Panc1 (cell line): Measurements from ENCODE around the gene FBXL19. TPM values are rescaled to one million over a fixed set of nuclear protein-coding genes. Genes with fewer than 3 reads are reported as not detected.

ENCODE experiments used
- ATAC-seq: fragments of 200-7000 bp; cut with Tn5 transposase; 2 replicates; pipeline ENCODE4 v1.9.1; 2020; ENCODE audit warnings: mild to moderate bottlenecking, moderate library complexity
- BruUV-seq: library from RNA; stranded (reverse); fragments of 400-500 nt; replicated peaks from 2 replicates; lab custom pipeline; 2021; lab: Mats Ljungman, UMichigan
- CTCF ChIA-PET: fragments of 300-600 bp; sonication (Branson Sonifier 250); formaldehyde crosslinking; loops from one replicate; lab custom pipeline; 2022; ENCODE audit warnings: antibody characterized with exemption; lab: Charles Lee
- POLR2A ChIA-PET: fragments of 300-600 bp; sonication (Branson Sonifier 250); formaldehyde crosslinking; loops from one replicate; lab custom pipeline; 2022; ENCODE audit warnings: antibody characterized with exemption; lab: Charles Lee
- DNase-seq: peaks from one replicate; pipeline ENCODE4 v3.0.0-alpha.2; 2010; ENCODE audit warnings: low read depth, low spot score
- H3K27ac ChIP-seq: 2 replicates; pipeline ENCODE4 v1.5.1; 2011; ENCODE audit warnings: mild to moderate bottlenecking, low read length, inconsistent platforms
- H3K27me3 ChIP-seq: fragments of 200-500 bp; sonication (Bioruptor generic); 2 replicates; pipeline ENCODE4 v1.6.0; 2014; ENCODE audit warnings: low read length, inconsistent platforms; ENCODE audit not compliant: control insufficient read depth, insufficient read depth
- H3K36me3 ChIP-seq: fragments of 200-500 bp; sonication (Bioruptor generic); 2 replicates; pipeline ENCODE4 v1.5.1; 2014; ENCODE audit warnings: inconsistent platforms, mild to moderate bottlenecking, low read length, moderate library complexity; ENCODE audit not compliant: control insufficient read depth, insufficient read depth
- H3K4me1 ChIP-seq: 2 replicates; pipeline ENCODE4 v1.5.1; 2011; ENCODE audit warnings: inconsistent platforms, mild to moderate bottlenecking, low read length, moderate library complexity; ENCODE audit not compliant: control insufficient read depth, insufficient read depth
- H3K4me3 ChIP-seq, 2 experiments: 2 replicates each; pipeline ENCODE4 v1.5.1; 2011 to 2012; ENCODE audit warnings: low read depth in 2 of 2, low read length in 2 of 2, mild to moderate bottlenecking in 2 of 2, inconsistent platforms in 1 of 2, moderate library complexity in 1 of 2
- H3K9me3 ChIP-seq: fragments of 200-500 bp; sonication (Bioruptor generic); 2 replicates; pipeline ENCODE4 v1.5.1; 2014; ENCODE audit warnings: low read depth, mild to moderate bottlenecking, inconsistent platforms, low read length, moderate library complexity; ENCODE audit not compliant: control insufficient read depth, insufficient read depth
- POLR2AphosphoS5 ChIP-seq: IDR thresholded peaks from 2 replicates; pipeline ENCODE4 v1.6.1; 2012; ENCODE audit warnings: mild to moderate bottlenecking, low read depth, low read length, moderate library complexity
- SIN3A ChIP-seq: IDR thresholded peaks from 2 replicates; pipeline ENCODE4 v1.6.1; 2012; ENCODE audit warnings: low read depth, mild to moderate bottlenecking, low read length, moderate library complexity, borderline replicate concordance; ENCODE audit not compliant: insufficient read depth
- TCF7L2 ChIP-seq: IDR thresholded peaks from 2 replicates; pipeline ENCODE4 v1.6.1; 2011; ENCODE audit warnings: mild to moderate bottlenecking, low read depth, low read length, inconsistent platforms
- in situ Hi-C: cut with HindIII; loops from 2 replicates; pipeline ENCODE4 v1.10.0; 2016; ENCODE audit warnings: low sequenced_read_pairs, low pct_unique_long_range_greater_than_20kb
- intact Hi-C: fragments of 100-400 bp; cut with micrococcal nuclease; formaldehyde crosslinking; loops from one replicate; pipeline ENCODE4 v1.10.0; 2022; ENCODE audit not compliant: unreplicated experiment
- total RNA-seq: library from RNA; stranded (reverse); gene quantifications from one replicate; pipeline ENCODE4 v1.2.1, GENCODE V29; 2021; ENCODE audit not compliant: unreplicated experiment
- TF ChIP-seq, protein P1 (sequence below), 2 experiments: IDR thresholded peaks; 2 replicates each; pipeline ENCODE4 v1.6.1; 2011 to 2012; ENCODE audit warnings: low read depth in 2 of 2, control low read depth in 1 of 2, low read length in 1 of 2, mild to moderate bottlenecking in 1 of 2, moderate library complexity in 1 of 2; ENCODE audit not compliant: insufficient read depth in 1 of 2
- TF ChIP-seq, protein P2 (sequence below): fragments of 450-650 bp; IDR thresholded peaks from 2 replicates; pipeline ENCODE4 v1.5.1; 2017; ENCODE audit warnings: mild to moderate bottlenecking

The FBXL19 gene
- total RNA-seq, 1 experiment from 2014 or later = 52.3 TPM

DNA sequence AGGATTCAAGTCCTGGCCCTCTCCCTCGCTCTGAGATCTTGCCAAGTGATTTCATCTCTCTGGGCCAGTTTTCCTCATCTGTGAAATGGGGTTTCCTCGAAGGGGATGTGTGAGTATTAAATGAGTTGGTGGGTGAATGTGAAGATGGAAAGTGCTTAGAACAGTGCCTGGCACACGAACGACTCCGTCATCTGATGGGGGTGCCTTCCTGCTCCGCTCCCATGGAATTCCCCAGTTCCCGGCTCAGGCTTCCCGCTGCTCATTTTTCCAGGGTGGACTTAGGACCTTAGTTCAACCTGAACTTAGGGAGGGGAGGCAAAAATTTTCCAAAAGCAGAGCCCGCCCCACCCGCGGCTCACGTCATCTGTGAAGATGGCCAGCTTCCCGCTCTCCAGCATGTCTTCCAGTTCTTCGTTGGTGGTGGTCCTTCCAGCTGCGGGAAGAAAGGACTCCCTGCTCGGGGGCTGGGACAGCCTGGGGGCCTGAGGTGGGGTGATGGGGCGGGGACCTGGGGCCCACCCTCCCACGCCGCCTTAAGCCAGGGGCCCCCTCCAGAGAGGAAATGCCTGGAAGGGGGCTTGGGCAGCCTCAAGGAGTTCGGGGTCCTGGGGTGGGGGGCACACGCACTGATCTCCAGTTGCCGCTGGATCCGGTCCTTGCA, 73.1 kb downstream of the FBXL19 start:
- Histone ChIP-seq H3K27ac (peak overlapping the region; percentile 95), H3K4me3 (peak overlapping the region; percentile 54 to 79), H3K36me3 (no peaks in the 10 kb centered on the region), H3K27me3 (no peaks in the 10 kb centered on the region), H3K9me3 (no peaks in the 10 kb centered on the region), H3K4me1 (peaks cover 33% of the 10 kb centered on the region)
- TF ChIP-seq SIN3A (no peak), POLR2AphosphoS5 (no peak; the same call in 1 of the 2 replicates), TCF7L2 (no peak)
- TF ChIP-seq, protein P1, sequence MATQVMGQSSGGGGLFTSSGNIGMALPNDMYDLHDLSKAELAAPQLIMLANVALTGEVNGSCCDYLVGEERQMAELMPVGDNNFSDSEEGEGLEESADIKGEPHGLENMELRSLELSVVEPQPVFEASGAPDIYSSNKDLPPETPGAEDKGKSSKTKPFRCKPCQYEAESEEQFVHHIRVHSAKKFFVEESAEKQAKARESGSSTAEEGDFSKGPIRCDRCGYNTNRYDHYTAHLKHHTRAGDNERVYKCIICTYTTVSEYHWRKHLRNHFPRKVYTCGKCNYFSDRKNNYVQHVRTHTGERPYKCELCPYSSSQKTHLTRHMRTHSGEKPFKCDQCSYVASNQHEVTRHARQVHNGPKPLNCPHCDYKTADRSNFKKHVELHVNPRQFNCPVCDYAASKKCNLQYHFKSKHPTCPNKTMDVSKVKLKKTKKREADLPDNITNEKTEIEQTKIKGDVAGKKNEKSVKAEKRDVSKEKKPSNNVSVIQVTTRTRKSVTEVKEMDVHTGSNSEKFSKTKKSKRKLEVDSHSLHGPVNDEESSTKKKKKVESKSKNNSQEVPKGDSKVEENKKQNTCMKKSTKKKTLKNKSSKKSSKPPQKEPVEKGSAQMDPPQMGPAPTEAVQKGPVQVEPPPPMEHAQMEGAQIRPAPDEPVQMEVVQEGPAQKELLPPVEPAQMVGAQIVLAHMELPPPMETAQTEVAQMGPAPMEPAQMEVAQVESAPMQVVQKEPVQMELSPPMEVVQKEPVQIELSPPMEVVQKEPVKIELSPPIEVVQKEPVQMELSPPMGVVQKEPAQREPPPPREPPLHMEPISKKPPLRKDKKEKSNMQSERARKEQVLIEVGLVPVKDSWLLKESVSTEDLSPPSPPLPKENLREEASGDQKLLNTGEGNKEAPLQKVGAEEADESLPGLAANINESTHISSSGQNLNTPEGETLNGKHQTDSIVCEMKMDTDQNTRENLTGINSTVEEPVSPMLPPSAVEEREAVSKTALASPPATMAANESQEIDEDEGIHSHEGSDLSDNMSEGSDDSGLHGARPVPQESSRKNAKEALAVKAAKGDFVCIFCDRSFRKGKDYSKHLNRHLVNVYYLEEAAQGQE (IDR thresholded peaks at IDR 0.05; ENCODE audit: insufficient read depth in 1 of 2, low read depth in 2 of 2, low read length in 1 of 2) = no peak
- TF ChIP-seq, protein P2, sequence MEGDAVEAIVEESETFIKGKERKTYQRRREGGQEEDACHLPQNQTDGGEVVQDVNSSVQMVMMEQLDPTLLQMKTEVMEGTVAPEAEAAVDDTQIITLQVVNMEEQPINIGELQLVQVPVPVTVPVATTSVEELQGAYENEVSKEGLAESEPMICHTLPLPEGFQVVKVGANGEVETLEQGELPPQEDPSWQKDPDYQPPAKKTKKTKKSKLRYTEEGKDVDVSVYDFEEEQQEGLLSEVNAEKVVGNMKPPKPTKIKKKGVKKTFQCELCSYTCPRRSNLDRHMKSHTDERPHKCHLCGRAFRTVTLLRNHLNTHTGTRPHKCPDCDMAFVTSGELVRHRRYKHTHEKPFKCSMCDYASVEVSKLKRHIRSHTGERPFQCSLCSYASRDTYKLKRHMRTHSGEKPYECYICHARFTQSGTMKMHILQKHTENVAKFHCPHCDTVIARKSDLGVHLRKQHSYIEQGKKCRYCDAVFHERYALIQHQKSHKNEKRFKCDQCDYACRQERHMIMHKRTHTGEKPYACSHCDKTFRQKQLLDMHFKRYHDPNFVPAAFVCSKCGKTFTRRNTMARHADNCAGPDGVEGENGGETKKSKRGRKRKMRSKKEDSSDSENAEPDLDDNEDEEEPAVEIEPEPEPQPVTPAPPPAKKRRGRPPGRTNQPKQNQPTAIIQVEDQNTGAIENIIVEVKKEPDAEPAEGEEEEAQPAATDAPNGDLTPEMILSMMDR = no peak
- in situ Hi-C loops = no loop called here
- TSS peak; percentile 91 for BruUV-seq
- ATAC-seq (peak; percentile 15), DNase-seq (peak; percentile 42)
- intact Hi-C loops = loop anchor here (10.0 kb wide), 1 partner anchor 448 kb away; the partner anchor contains the start of gene ZNF843
- CTCF ChIA-PET = interaction anchor here (0.8 to 1.1 kb wide), 2 partner anchors 94 to 143 kb away, joined by 3 to 4 read pairs; no protein-coding TSS in a partner anchor
- POLR2A ChIA-PET = interaction anchor here (0.6 to 0.9 kb wide), 3 partner anchors 47 to 112 kb away, joined by 4 to 9 read pairs (median 4); partner anchors contain the start of genes BCKDK and ORAI3

DNA sequence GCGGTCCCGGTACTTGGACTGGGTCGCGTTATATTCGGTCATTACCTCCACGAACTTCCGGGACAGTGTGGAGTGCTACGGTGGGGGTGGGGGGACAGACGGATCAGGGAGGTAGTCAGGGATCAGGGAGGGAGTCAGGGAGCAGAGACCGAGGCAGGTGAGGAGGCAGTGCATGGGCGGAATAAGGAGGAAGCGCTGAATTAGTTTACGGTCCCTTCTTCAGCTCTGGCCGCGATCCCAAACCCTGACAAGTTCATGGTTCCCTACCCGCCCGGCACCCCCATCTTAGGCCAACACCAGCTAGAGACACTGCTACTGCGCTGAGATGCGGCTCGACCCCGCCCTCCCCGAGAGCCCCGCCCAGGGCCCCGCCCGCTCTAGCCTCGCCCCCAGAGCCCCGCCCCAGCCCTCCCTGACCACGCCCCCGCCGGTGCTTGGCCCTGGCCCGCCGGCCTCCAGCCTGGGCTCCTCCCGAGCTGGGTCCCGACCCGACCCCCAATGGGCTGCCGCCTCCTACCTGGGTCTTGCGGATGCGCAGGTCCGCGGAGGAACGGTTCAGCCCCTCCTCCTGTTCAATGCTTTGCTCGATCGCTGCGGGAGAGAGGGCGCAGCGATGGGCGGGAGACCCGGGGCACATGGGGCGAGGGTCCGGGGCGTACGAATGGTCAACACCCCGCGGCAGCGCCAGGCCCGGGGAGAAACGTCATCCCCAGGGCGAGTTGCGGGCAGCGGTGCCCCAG, 73.8 kb downstream of the FBXL19 start:
- peak overlapping the region; percentile 54 to 79 for H3K4me3 ChIP-seq
- intact Hi-C loops (loop anchor here (10.0 kb wide), 1 partner anchor 448 kb away; the partner anchor contains the start of gene ZNF843), in situ Hi-C loops (no loop called here)
- H3K27me3 ChIP-seq = no peaks in the 10 kb centered on the region
- ATAC-seq = peak; percentile 90
- TF ChIP-seq POLR2AphosphoS5 = peak; percentile 65
- TF ChIP-seq, protein P2 = no peak
- H3K4me1 ChIP-seq = peaks cover 33% of the 10 kb centered on the region
- ChIA-PET CTCF (interaction anchor here (0.8 to 1.1 kb wide), 2 partner anchors 93 to 142 kb away, joined by 3 to 4 read pairs; no protein-coding TSS in a partner anchor), POLR2A (interaction anchor here (0.6 to 0.9 kb wide), 5 partner anchors 34 to 458 kb away, joined by 3 to 7 read pairs (median 4); partner anchors contain the start of gene BCKDK)
- peak overlapping the region; percentile 95 for H3K27ac ChIP-seq
- no TSS peak for BruUV-seq
- DNase-seq = peak; percentile 82
- H3K9me3 ChIP-seq = no peaks in the 10 kb centered on the region
- H3K36me3 ChIP-seq = no peaks in the 10 kb centered on the region
